IgD-negative memory B cell (primary cell): ENCODE measurements around the gene SPIRE2. TPM values are rescaled to one million over a fixed set of nuclear protein-coding genes. Genes with fewer than 3 reads are reported as not detected.
A peak's percentile ranks its signal among the peaks of the same experiment; 100 is the strongest.
"Not testable (repeated sequence)": the region's sequence is repeated elsewhere in the genome, so short reads cannot be mapped to it uniquely, and the experiment has no call there.

ENCODE experiments used
- H3K27ac Mint-ChIP-seq, 3 donors: one replicate each; pipeline ENCODE4 v1.8.0; 2020 to 2022; ENCODE audit warnings: mild to moderate bottlenecking in 3 of 3, mixed read lengths in 3 of 3, moderate library complexity in 1 of 3
- H3K27me3 Mint-ChIP-seq: one replicate; pipeline ENCODE4 v1.8.0; 2021; ENCODE audit warnings: mixed read lengths
- H3K36me3 Mint-ChIP-seq: one replicate; pipeline ENCODE4 v1.8.0; 2020; ENCODE audit warnings: mild to moderate bottlenecking, mixed read lengths
- H3K4me1 Mint-ChIP-seq, 3 donors: one replicate each; pipeline ENCODE4 v1.8.0; 2020 to 2022; ENCODE audit warnings: mixed read lengths in 3 of 3, mild to moderate bottlenecking in 1 of 3
- H3K4me3 Mint-ChIP-seq, 4 donors: one replicate each; pipeline ENCODE4 v1.8.0; 2020 to 2022; ENCODE audit warnings: mild to moderate bottlenecking in 4 of 4, mixed read lengths in 4 of 4, moderate library complexity in 3 of 4
- H3K9me3 Mint-ChIP-seq, 3 donors: one replicate each; pipeline ENCODE4 v1.8.0; 2020 to 2021; ENCODE audit warnings: mixed read lengths in 3 of 3, mild to moderate bottlenecking in 1 of 3
- polyA plus RNA-seq: library from polyadenylated mRNA; unstranded; fragments of 300-500 nt; fragmentation: Illumina TruSeq; gene quantifications from one replicate; pipeline ENCODE4 v1.2.3, GENCODE V29; 2021

The SPIRE2 gene
- polyA plus RNA-seq, 1 donor from 2014 or later = 0.19 TPM

- not testable (repeated sequence) for H3K9me3 Mint-ChIP-seq, H3K4me1 Mint-ChIP-seq, H3K36me3 Mint-ChIP-seq, H3K27me3 Mint-ChIP-seq
- H3K4me3 Mint-ChIP-seq = peak overlapping the region in 1 of 4 donors; percentile 26
- H3K27ac Mint-ChIP-seq = peak overlapping the region in 1 of 3 donors; percentile 39
Measured at GRCh38 chr16:89823824-89824148, 4.5 kb upstream of the SPIRE2 start.

GRCh38 chr16:89826531-89827382, 1.5 kb upstream of the SPIRE2 start:
- Mint-ChIP-seq H3K4me1 (peaks cover 1 to 6% (median 3%) of the 10 kb centered on the region in 3 donors), H3K27ac (peak overlapping the region in 1 of 3 donors; percentile 35), H3K9me3 (no peaks in the 10 kb centered on the region), H3K36me3 (no peaks in the 10 kb centered on the region), H3K27me3 (peaks cover 12% of the 10 kb centered on the region), H3K4me3 (peak overlapping the region in 3 of 4 donors; percentile 1 to 7 (median 3))

- Mint-ChIP-seq H3K36me3 (no peaks in the 10 kb centered on the region), H3K27ac (no peak overlapping the region), H3K4me3 (peak overlapping the region in 3 of 4 donors; percentile 30 to 49 (median 33)), H3K4me1 (peaks cover 1 to 6% (median 3%) of the 10 kb centered on the region in 3 donors), H3K9me3 (no peaks in the 10 kb centered on the region), H3K27me3 (peaks cover 18% of the 10 kb centered on the region)
Measured at GRCh38 chr16:89827383-89828198, 684 bp upstream of the SPIRE2 start.

- Mint-ChIP-seq H3K36me3 (no peaks in the 10 kb centered on the region), H3K9me3 (no peaks in the 10 kb centered on the region), H3K4me1 (peaks cover 1 to 6% (median 3%) of the 10 kb centered on the region in 3 donors), H3K27me3 (peaks cover 18% of the 10 kb centered on the region), H3K27ac (no peak overlapping the region), H3K4me3 (peak overlapping the region in 3 of 4 donors; percentile 41 to 65 (median 55))
Measured at GRCh38 chr16:89828870-89829629, 775 bp downstream of the SPIRE2 start.

GRCh38 chr16:89829630-89830437, 1.6 kb downstream of the SPIRE2 start:
- Mint-ChIP-seq H3K36me3 (no peaks in the 10 kb centered on the region), H3K4me3 (peak overlapping the region in 3 of 4 donors; percentile 23 to 44 (median 34)), H3K27me3 (peaks cover 18% of the 10 kb centered on the region), H3K27ac (peak overlapping the region in 1 of 3 donors; percentile 40), H3K4me1 (peaks cover 1 to 6% (median 3%) of the 10 kb centered on the region in 3 donors), H3K9me3 (no peaks in the 10 kb centered on the region)

GRCh38 chr16:89831810-89832328, 3.6 kb downstream of the SPIRE2 start:
- Mint-ChIP-seq H3K4me1 (peaks cover 3 to 6% (median 3%) of the 10 kb centered on the region in 3 donors), H3K36me3 (no peaks in the 10 kb centered on the region), H3K9me3 (no peaks in the 10 kb centered on the region), H3K4me3 (no peak overlapping the region), H3K27ac (no peak overlapping the region), H3K27me3 (peaks cover 18% of the 10 kb centered on the region)

GRCh38 chr16:89833664-89834363, 5.5 kb downstream of the SPIRE2 start:
- H3K4me1 Mint-ChIP-seq, H3K4me3 Mint-ChIP-seq, H3K9me3 Mint-ChIP-seq, H3K36me3 Mint-ChIP-seq, H3K27ac Mint-ChIP-seq: not testable (repeated sequence)
- peaks cover 15% of the 10 kb centered on the region for H3K27me3 Mint-ChIP-seq

GRCh38 chr16:89834813-89835363, 6.6 kb downstream of the SPIRE2 start:
- H3K27me3 Mint-ChIP-seq = peaks cover 11% of the 10 kb centered on the region
- not testable (repeated sequence) for H3K4me3 Mint-ChIP-seq, H3K27ac Mint-ChIP-seq, H3K4me1 Mint-ChIP-seq, H3K9me3 Mint-ChIP-seq, H3K36me3 Mint-ChIP-seq

- H3K9me3 Mint-ChIP-seq, H3K36me3 Mint-ChIP-seq, H3K27ac Mint-ChIP-seq, H3K4me1 Mint-ChIP-seq, H3K27me3 Mint-ChIP-seq: not testable (repeated sequence)
- H3K4me3 Mint-ChIP-seq = peak overlapping the region in 1 of 4 donors; percentile 75
Measured at GRCh38 chr16:89836484-89836883, 8.2 kb downstream of the SPIRE2 start.

GRCh38 chr16:89837014-89837546, 8.8 kb downstream of the SPIRE2 start:
- H3K4me1 Mint-ChIP-seq = peaks cover 7 to 9% (median 9%) of the 10 kb centered on the region in 3 donors
- peak overlapping the region in 2 of 3 donors; percentile 74 to 82 for H3K27ac Mint-ChIP-seq
- H3K27me3 Mint-ChIP-seq = peaks cover 5% of the 10 kb centered on the region
- no peaks in the 10 kb centered on the region for H3K36me3 Mint-ChIP-seq
- H3K4me3 Mint-ChIP-seq = peak overlapping the region in 3 of 4 donors; percentile 64 to 86 (median 78)
- no peaks in the 10 kb centered on the region for H3K9me3 Mint-ChIP-seq

- Mint-ChIP-seq H3K4me1 (peaks cover 14 to 16% (median 15%) of the 10 kb centered on the region in 3 donors), H3K27me3 (peaks cover 10% of the 10 kb centered on the region), H3K27ac (peak overlapping the region; percentile 2 to 83 (median 71)), H3K9me3 (no peaks in the 10 kb centered on the region), H3K4me3 (peak overlapping the region in 2 of 4 donors; percentile 7 to 44), H3K36me3 (no peaks in the 10 kb centered on the region)
Measured at GRCh38 chr16:89841275-89841674, 13.0 kb downstream of the SPIRE2 start.

- Mint-ChIP-seq H3K27ac (no peak overlapping the region), H3K4me3 (peak overlapping the region in 1 of 4 donors; percentile 8), H3K36me3 (no peaks in the 10 kb centered on the region), H3K4me1 (peaks cover 11 to 12% (median 11%) of the 10 kb centered on the region in 3 donors), H3K27me3 (peaks cover 13% of the 10 kb centered on the region), H3K9me3 (no peaks in the 10 kb centered on the region)
Measured at GRCh38 chr16:89842471-89843408, 14.5 kb downstream of the SPIRE2 start.
